Mammary epithelial cell (primary cell): ENCODE results near the gene MEGF11.

Source experiments
- CTCF ChIP-seq, 2 donors: IDR thresholded peaks in 1 of 2; conservative IDR thresholded peaks in 1 of 2; 2 replicates each; pipeline ENCODE4 v1.5.1; 2011 to 2012; ENCODE audit warnings: inconsistent platforms in 2 of 2, low read length in 2 of 2, mild to moderate bottlenecking in 2 of 2, control low read depth in 1 of 2, low read depth in 1 of 2; ENCODE audit not compliant: insufficient read depth in 1 of 2; ENCODE audit errors: extremely low read depth in 1 of 2
- EZH2 ChIP-seq: IDR thresholded peaks from 2 replicates; pipeline ENCODE4 v1.6.1; 2012; ENCODE audit warnings: low read length, inconsistent platforms, borderline replicate concordance

GRCh38 chr15:65923264-65923663, 330.3 kb downstream of the MEGF11 start:
- TF ChIP-seq CTCF (conservative IDR thresholded peaks at IDR 0.05 in 1 of 2, IDR thresholded peaks at IDR 0.05 in 1 of 2; ENCODE audit: extremely low read depth in 1 of 2, insufficient read depth in 1 of 2, low read depth in 1 of 2, low read length in 2 of 2), result no peak
- TF ChIP-seq EZH2, result no peak
